GM12878 (cell line): ENCODE data around the gene ZNF445.

Experiments
- BCL11A ChIP-seq: IDR thresholded peaks from 2 replicates; pipeline ENCODE4 v1.6.1; 2011; ENCODE audit warnings: low read depth, low read length
- BMI1 ChIP-seq: fragments of 450-650 bp; IDR thresholded peaks from 2 replicates; pipeline ENCODE4 v1.6.1; 2016; ENCODE audit warnings: mild to moderate bottlenecking, moderate library complexity, borderline replicate concordance
- CREB1 ChIP-seq: IDR thresholded peaks from 2 replicates; pipeline ENCODE4 v1.6.1; 2012; ENCODE audit warnings: low read depth, mild to moderate bottlenecking, inconsistent platforms
- CTCF ChIP-seq, 3 experiments: IDR thresholded peaks in 2 of 3; conservative IDR thresholded peaks in 1 of 3; 2 replicates each; pipeline ENCODE4 v1.5.1; 2011; ENCODE audit warnings: low read depth in 3 of 3, low read length in 3 of 3, mild to moderate bottlenecking in 3 of 3, control low read depth in 2 of 3, moderate library complexity in 2 of 3, inconsistent platforms in 1 of 3, mixed read lengths in 1 of 3; ENCODE audit not compliant: control insufficient read depth in 2 of 3, insufficient read depth in 1 of 3; ENCODE audit errors: extremely low read depth in 1 of 3
- JUNB ChIP-seq: IDR thresholded peaks from 2 replicates; pipeline ENCODE4 v1.6.1; 2016; ENCODE audit warnings: antibody characterized with exemption, mild to moderate bottlenecking
- MEF2A ChIP-seq: IDR thresholded peaks from 2 replicates; pipeline ENCODE4 v1.6.1; 2011; ENCODE audit warnings: low read depth, mild to moderate bottlenecking, low read length, moderate library complexity; ENCODE audit not compliant: insufficient read depth
- POLR2AphosphoS5 ChIP-seq: IDR thresholded peaks from 2 replicates; pipeline ENCODE4 v1.6.1; 2011; ENCODE audit warnings: mild to moderate bottlenecking, low read length, inconsistent platforms
- TBL1XR1 ChIP-seq: IDR thresholded peaks from 2 replicates; pipeline ENCODE4 v1.6.1; 2012; ENCODE audit warnings: low read depth, low read length, improper control_type of control experiment
- TCF12 ChIP-seq: IDR thresholded peaks from 2 replicates; pipeline ENCODE4 v1.6.1; 2011; ENCODE audit warnings: low read depth, mild to moderate bottlenecking, low read length
- ZNF207 ChIP-seq: fragments of 450-650 bp; IDR thresholded peaks from 2 replicates; pipeline ENCODE4 v1.6.1; 2014; ENCODE audit warnings: antibody characterized with exemption, mild to moderate bottlenecking, borderline replicate concordance

GRCh38 chr3:44424758-44425157 is 52.7 kb downstream of the ZNF445 start:
- no peak for TF ChIP-seq CREB1
- TF ChIP-seq CTCF (IDR thresholded peaks at IDR 0.05 in 2 of 3, conservative IDR thresholded peaks at IDR 0.05 in 1 of 3; ENCODE audit: control insufficient read depth in 2 of 3, extremely low read depth in 1 of 3, insufficient read depth in 1 of 3, low read depth in 3 of 3, low read length in 3 of 3), result no peak
- no peak for TF ChIP-seq POLR2AphosphoS5
- no peak for TF ChIP-seq ZNF207
- no peak for TF ChIP-seq BMI1
- TF ChIP-seq JUNB, result peak; percentile 39
- TF ChIP-seq MEF2A, result no peak
- TF ChIP-seq BCL11A, result no peak; the same call in 1 of the 2 replicates
- TF ChIP-seq TBL1XR1, result no peak
- TF ChIP-seq TCF12, result no peak
